Mononuclear cell (primary cell): ENCODE measurements around the gene AUP1. TPM values are rescaled to one million over a fixed set of nuclear protein-coding genes. Genes with fewer than 3 reads are reported as not detected.
"Not testable (repeated sequence)": the region's sequence is repeated elsewhere in the genome, so short reads cannot be mapped to it uniquely, and the experiment has no call there.

Source experiments
- H3K27me3 ChIP-seq: 2 replicates; pipeline ENCODE4 v1.6.0; 2011; ENCODE audit warnings: low read length, control low read depth; ENCODE audit not compliant: insufficient read depth
- H3K4me1 ChIP-seq: 2 replicates; pipeline ENCODE4 v1.5.1; 2011; ENCODE audit warnings: mild to moderate bottlenecking, low read length, control low read depth; ENCODE audit not compliant: insufficient read depth
- H3K4me3 ChIP-seq: 2 replicates; pipeline ENCODE4 v1.5.1; 2011; ENCODE audit warnings: mild to moderate bottlenecking, low read length, moderate library complexity
- H3K9me3 ChIP-seq: 2 replicates; pipeline ENCODE4 v1.5.1; 2011; ENCODE audit warnings: low read depth, mild to moderate bottlenecking, control low read depth, low read length
- total RNA-seq: library from RNA; depleted of rRNA; stranded (reverse); fragments of >200 nt; gene quantifications from one replicate; pipeline ENCODE4 v1.2.3, GENCODE V29; 2012

The AUP1 gene
- total RNA-seq, 1 donor: 115 TPM

- no peak overlapping the region for H3K4me3 ChIP-seq
- H3K9me3 ChIP-seq: no peaks in the 10 kb centered on the region
- H3K4me1 ChIP-seq: peaks cover 26% of the 10 kb centered on the region
- no peaks in the 10 kb centered on the region for H3K27me3 ChIP-seq
Measured at GRCh38 chr2:74562126-74562775, 32.7 kb upstream of the AUP1 start.

DNA sequence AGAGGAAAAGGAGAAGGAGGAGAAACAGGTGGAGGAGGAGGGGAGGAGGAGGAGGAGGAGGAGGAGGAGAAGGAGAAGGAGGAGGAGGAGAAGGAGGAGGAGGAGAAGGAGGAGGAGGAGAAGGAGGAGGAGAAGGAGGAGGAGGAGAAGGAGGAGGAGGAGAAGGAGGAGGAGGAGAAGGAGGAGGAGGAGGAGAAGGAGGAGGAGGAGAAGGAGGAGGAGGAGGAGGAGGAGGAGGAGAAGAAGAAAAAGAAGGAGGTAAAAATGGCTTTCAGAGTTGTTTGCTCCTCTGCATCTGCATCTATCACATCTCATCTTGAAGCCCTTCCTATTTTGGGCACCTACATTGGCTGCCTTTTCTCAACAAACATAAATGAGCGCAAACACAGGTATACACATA lies 31.5 kb upstream of the AUP1 start:
- H3K4me1 ChIP-seq: peaks cover 28% of the 10 kb centered on the region
- H3K4me3 ChIP-seq, H3K27me3 ChIP-seq, H3K9me3 ChIP-seq: not testable (repeated sequence)

DNA sequence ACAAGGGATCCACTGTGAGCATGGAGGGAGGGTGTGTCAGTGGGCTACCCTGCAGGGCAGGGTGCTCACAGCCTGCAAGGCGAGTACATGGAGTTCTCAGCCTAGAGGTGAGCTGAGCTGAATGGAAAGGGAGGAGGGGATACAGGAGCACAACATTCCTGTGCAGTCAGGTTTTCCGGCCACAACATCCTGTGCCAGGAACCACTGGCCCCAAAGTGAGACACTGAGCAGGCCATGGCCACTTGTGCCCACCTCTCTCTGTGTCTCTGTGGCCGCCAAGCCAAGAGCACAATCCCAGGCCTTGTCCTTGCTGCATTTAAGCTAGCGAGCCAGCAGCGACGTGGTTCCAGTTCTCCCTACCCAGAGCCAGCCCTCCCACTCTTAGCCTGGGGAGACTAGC lies 31.1 kb upstream of the AUP1 start:
- Histone ChIP-seq H3K9me3 (no peaks in the 10 kb centered on the region), H3K4me3 (no peak overlapping the region)

GRCh38 chr2:74559912-74560311 lies 30.4 kb upstream of the AUP1 start:
- Histone ChIP-seq H3K27me3 (no peaks in the 10 kb centered on the region), H3K9me3 (no peaks in the 10 kb centered on the region), H3K4me1 (peaks cover 33% of the 10 kb centered on the region), H3K4me3 (no peak overlapping the region)

More for the DNA sequence above, 31.1 kb upstream of the AUP1 start:
- Histone ChIP-seq H3K27me3 (no peaks in the 10 kb centered on the region), H3K4me1 (peaks cover 28% of the 10 kb centered on the region)

DNA sequence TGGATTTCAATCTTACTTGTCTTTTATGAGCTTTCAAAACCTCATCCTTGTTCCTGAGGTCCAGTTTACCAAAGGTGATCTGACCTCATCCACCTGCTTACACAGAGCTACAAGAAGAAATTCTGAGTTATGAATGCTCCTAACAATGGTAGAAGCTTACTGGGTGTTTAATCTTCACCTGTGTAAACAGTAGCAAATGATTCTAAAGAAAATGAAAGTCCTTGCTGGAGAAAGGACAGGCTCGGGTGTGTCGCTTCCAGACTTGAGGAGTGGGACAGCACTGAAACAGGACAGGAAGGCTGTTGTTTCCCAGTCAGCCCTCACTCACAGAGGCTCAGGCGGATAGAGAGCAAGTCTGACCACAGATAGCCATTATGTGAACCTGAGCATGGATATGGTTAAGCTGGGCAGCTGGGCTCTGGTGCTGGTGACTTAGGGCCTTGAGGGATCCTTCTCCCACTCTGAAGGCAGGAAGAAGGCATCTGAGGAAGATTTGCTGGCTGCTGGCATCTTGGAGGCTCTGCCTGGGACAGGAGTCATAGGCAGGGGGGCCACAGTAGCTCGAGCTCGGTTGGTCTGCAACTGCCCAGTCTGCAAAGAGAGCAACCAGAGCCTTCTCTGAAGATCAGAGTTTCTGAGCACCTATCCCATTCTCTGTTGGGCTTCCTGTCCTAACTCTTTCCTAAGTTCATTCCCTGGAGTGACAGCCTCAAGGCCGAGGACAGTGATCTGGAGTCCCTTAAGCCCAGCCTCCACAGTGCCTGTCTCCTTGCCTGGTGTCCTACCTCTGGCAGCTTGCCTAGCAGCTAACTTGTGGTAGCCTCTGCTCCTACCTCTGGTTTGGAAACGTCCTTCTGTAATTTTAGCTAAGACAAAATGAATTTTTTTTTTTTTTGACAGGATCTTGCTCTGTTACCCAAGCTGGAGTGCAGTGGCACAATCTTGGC lies 29.1 kb upstream of the AUP1 start:
- H3K4me3 ChIP-seq: no peak overlapping the region
- H3K27me3 ChIP-seq: no peaks in the 10 kb centered on the region
- no peaks in the 10 kb centered on the region for H3K9me3 ChIP-seq
- H3K4me1 ChIP-seq: peaks cover 39% of the 10 kb centered on the region

- no peak overlapping the region for H3K4me3 ChIP-seq
- no peaks in the 10 kb centered on the region for H3K27me3 ChIP-seq
- H3K4me1 ChIP-seq: peaks cover 40% of the 10 kb centered on the region
- no peaks in the 10 kb centered on the region for H3K9me3 ChIP-seq
Measured at GRCh38 chr2:74556831-74557370, 27.4 kb upstream of the AUP1 start.

DNA sequence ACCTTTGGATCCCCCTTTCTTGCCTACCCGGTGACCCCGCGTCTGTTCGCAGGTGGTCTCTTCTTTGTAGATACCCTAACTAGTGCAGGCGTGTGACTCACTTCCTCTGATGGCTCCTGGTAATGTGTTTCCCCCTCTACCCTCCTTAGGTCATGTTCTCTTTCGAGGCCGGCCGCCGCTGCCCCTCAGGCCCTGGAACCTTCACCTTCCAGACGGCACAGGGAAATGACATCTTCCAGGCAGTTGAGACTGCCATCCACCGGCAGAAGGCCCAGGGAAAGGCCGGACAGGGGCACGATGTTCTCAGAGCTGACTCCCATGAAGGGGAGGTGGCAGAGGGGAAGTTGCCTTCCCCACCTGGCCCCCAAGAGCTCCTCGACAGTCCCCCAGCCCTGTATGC lies 26.7 kb upstream of the AUP1 start:
- peak overlapping the region; percentile 98 for H3K4me3 ChIP-seq
- H3K9me3 ChIP-seq: no peaks in the 10 kb centered on the region
- H3K4me1 ChIP-seq: peaks cover 40% of the 10 kb centered on the region
- no peaks in the 10 kb centered on the region for H3K27me3 ChIP-seq

GRCh38 chr2:74555610-74556103 lies 26.2 kb upstream of the AUP1 start:
- Histone ChIP-seq H3K9me3 (no peaks in the 10 kb centered on the region), H3K27me3 (no peaks in the 10 kb centered on the region), H3K4me1 (peaks cover 40% of the 10 kb centered on the region), H3K4me3 (peak overlapping the region; percentile 98)

DNA sequence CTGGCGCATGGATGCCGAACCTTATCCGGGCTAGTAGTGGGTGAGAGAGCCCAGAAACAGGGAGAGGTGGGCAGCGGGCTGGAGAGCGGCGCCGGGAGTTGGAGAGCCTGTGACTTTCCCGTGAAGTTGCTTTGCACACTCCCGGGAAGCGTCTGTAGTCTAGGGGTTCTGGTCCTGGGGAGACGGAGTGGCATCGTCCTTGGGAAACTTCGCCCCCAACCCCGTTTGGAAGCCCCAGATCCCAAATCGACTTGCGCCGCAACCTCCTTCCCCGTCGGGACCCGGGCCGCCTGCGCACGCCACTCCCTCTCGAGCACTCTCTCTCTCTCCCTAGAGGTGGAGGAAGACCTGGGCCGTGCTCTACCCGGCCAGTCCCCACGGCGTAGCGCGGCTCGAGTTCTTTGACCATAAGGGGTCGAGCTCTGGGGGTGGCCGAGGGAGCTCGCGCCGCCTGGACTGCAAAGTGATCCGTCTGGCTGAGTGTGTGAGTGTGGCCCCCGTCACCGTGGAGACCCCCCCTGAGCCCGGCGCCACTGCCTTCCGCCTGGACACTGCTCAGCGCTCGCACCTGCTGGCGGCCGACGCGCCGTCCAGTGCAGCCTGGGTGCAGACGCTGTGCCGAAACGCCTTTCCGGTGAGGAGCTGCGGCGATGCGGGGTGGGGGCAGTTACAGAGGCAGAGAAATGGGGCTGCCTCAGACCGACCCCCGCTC lies 25.5 kb upstream of the AUP1 start:
- Histone ChIP-seq H3K4me3 (peak overlapping the region; percentile 98), H3K9me3 (no peaks in the 10 kb centered on the region), H3K27me3 (peaks cover 2% of the 10 kb centered on the region), H3K4me1 (peaks cover 41% of the 10 kb centered on the region)

GRCh38 chr2:74553892-74554819 lies 24.6 kb upstream of the AUP1 start, which contains the start of the genes DOK1 and LOXL3:
DOK1 (plus strand) TSS chr2:74554720; CDS start chr2:74554755, 35 bp downstream.
LOXL3 (minus strand) TSS chr2:74553942; CDS start chr2:74552634, 1,308 bp downstream.
- H3K27me3 ChIP-seq: peaks cover 10% of the 10 kb centered on the region
- H3K9me3 ChIP-seq: no peaks in the 10 kb centered on the region
- H3K4me1 ChIP-seq: peaks cover 50% of the 10 kb centered on the region
- H3K4me3 ChIP-seq: peak within 1 kb of the TSS; percentile 98

DNA sequence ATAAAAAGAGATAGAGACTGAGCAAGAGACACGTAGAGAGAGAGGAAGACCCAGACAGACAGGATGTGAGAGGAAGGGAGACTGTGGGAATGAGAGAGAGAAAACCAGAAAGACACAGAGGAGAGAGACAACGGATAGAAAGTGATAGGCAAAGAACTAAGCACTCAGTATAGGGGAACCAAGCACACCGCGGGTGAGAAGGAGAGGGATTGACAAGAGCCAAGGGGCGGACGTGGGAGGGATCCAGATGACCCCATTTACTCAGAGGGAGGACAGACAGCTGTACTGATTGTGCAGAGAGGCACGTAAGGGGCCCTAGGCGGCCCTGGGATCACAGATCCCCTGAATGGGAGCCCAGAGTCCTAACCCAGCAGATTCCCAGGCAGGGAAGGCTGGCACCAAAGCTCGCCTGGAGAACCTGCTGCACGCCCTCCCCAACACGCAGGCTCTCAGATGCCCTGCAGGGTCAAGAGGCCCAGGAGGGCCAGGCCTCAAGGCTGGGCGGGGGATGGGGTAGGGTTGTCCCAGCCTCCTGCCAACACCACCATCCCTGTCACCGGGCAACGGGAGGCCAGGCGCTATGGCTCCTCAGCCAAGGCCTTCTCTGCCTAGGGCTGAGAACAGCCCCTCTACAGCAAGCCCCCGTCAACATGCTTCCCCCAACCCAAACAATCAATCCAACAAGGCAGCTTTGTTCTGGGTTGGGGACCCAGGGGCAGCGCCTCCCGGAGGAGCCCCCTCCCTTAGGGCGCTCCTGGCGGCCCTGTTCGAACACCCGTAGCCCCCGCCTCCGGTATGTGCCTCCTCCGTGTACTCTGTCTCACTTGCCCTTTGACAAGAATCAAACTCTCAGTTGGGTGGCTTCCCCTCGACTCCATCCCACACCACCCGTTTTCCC lies 23.7 kb upstream of the AUP1 start:
- H3K27me3 ChIP-seq: peaks cover 18% of the 10 kb centered on the region
- no peaks in the 10 kb centered on the region for H3K9me3 ChIP-seq
- H3K4me1 ChIP-seq: peaks cover 54% of the 10 kb centered on the region
- no peak overlapping the region for H3K4me3 ChIP-seq

GRCh38 chr2:74551942-74552913 lies 22.7 kb upstream of the AUP1 start:
- Histone ChIP-seq H3K9me3 (no peaks in the 10 kb centered on the region), H3K4me3 (no peak overlapping the region), H3K4me1 (peaks cover 51% of the 10 kb centered on the region), H3K27me3 (peaks cover 27% of the 10 kb centered on the region)
